Fibroblast of the aortic adventitia (primary cell): ENCODE measurements around the gene FOXO3. TPM values are rescaled to one million over a fixed set of nuclear protein-coding genes. Genes with fewer than 3 reads are reported as not detected.

ENCODE experiments used
- DNase-seq: peaks from one replicate; pipeline ENCODE4 v3.0.0-alpha.2; 2010; ENCODE audit warnings: low read depth
- H3K4me3 ChIP-seq: 2 replicates; pipeline ENCODE4 v1.5.1; 2011; ENCODE audit warnings: low read depth, mild to moderate bottlenecking, control low read depth, low read length, moderate library complexity
- total RNA-seq: library from RNA; depleted of rRNA; stranded (reverse); fragments of >200 nt; gene quantifications from 2 replicates; pipeline ENCODE4 v1.2.3, GENCODE V29; 2012; ENCODE audit warnings: low replicate concordance
- TF ChIP-seq, protein P1 (sequence below): IDR thresholded peaks from 2 replicates; pipeline ENCODE4 v1.5.1; 2011; ENCODE audit warnings: mild to moderate bottlenecking, low read length, control low read depth, inconsistent platforms; ENCODE audit not compliant: insufficient read depth

Gene FOXO3
- total RNA-seq, 1 donor, result 54.5 TPM

DNA sequence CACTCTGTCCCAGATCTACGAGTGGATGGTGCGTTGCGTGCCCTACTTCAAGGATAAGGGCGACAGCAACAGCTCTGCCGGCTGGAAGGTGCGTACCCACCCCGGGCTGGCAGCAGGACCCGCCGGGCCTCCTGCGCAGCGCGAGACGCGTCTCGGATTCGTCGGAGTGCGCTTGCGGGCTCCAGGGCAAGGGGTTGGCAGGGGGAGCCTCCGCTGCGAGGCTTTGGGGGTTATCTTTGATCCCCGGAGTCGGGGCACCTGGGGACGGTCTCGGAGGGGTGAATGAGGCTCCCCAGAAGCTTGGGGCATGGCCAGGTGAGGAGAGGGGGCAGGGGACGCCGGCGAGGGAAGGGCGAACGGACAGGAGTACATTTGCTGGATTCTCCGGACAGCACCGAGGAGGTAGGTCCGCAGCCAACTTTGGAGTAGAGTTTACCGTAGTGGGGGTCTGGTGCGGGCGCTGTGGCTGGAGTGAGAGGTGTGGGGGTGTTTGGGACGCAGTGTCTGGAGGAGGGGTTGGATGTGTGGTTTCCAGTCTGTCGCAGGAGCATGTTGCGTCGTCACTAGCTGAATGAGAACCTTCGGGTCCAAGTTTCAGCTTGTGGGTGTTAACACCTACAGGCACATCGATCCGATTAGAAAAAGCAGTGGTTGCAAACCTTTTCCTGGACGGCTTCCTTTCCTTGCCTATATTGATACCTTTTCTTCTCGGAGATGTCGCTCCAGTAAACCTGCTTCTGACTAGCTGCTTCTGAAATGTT is 1.2 kb downstream of the FOXO3 start:
- DNase-seq, result no peak
- TF ChIP-seq, protein P1, sequence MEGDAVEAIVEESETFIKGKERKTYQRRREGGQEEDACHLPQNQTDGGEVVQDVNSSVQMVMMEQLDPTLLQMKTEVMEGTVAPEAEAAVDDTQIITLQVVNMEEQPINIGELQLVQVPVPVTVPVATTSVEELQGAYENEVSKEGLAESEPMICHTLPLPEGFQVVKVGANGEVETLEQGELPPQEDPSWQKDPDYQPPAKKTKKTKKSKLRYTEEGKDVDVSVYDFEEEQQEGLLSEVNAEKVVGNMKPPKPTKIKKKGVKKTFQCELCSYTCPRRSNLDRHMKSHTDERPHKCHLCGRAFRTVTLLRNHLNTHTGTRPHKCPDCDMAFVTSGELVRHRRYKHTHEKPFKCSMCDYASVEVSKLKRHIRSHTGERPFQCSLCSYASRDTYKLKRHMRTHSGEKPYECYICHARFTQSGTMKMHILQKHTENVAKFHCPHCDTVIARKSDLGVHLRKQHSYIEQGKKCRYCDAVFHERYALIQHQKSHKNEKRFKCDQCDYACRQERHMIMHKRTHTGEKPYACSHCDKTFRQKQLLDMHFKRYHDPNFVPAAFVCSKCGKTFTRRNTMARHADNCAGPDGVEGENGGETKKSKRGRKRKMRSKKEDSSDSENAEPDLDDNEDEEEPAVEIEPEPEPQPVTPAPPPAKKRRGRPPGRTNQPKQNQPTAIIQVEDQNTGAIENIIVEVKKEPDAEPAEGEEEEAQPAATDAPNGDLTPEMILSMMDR, result no peak
- H3K4me3 ChIP-seq, result peak overlapping the region; percentile 91

- H3K4me3 ChIP-seq, result peak overlapping the region; percentile 91
- DNase-seq, result peak; percentile 81
- TF ChIP-seq, protein P1, result peak; percentile 25
These were observed 1.8 kb downstream of the FOXO3 start for GRCh38 chr6:108562503-108562993.

- TF ChIP-seq, protein P1, result no peak
- no peak for DNase-seq
- peak overlapping the region; percentile 91 for H3K4me3 ChIP-seq
These were observed 2.6 kb downstream of the FOXO3 start for GRCh38 chr6:108563292-108563691.

GRCh38 chr6:108564178-108564577 is 3.5 kb downstream of the FOXO3 start:
- DNase-seq, result peak; percentile 97
- TF ChIP-seq, protein P1, result no peak
- peak overlapping the region; percentile 91 for H3K4me3 ChIP-seq

DNA sequence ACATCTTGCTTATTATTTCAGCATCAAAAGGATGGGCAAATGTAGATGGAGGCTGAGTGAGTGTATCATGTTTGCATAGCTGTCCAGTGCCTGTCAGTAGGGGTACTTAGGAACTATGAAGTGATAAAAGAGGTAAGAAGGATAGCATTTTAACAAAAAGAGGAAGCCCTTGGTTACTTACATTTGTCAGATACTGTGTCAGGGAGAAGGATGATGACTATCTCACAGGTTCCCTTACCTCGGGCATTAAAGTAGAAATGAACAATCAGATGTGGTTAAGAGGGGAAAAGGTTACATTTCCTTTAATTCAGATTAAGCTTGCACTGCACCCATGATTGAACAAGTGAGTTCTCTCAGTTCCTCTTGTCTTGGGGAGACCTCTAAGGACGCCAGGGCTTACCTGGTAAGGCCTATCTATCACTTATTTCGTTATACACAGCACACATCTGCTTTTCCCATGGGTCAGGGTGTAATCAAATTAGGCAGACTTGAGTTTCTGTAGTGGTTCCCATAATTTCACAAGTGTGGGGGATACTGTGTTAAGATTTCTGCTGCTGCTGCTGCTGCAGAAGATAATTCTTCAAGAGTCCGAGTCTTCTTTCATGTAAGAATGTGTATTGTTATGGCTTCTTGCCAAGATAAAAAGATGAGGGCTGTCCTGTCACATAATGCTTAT is 4.5 kb downstream of the FOXO3 start:
- TF ChIP-seq, protein P1, result no peak
- H3K4me3 ChIP-seq, result peak overlapping the region; percentile 29
- no peak for DNase-seq

DNA sequence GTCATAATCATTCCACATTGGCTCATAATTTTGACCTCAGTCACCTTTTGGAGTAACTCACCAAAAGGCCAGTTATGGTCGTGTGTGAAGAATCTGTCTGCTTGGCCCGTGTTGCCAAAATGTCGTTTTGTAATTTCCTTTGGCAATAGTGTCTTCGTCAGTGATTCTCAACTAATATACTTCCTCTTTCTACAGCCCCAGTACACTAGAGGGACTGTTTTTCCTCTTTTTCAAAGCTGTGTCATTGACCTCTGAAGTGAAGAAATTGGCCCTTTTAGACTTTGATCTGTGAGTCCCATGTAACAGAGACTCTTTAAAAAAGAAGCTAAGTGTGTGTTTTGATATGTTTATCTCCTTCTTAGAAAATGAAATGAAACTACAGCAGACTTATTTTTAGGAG is 5.2 kb downstream of the FOXO3 start:
- H3K4me3 ChIP-seq, result no peak overlapping the region
- TF ChIP-seq, protein P1, result peak; percentile 38
- peak; percentile 92 for DNase-seq
